Measurements from ENCODE around the gene TRIM26.
"Not testable (repeated sequence)": the region's sequence is repeated elsewhere in the genome, so short reads cannot be mapped to it uniquely, and the experiment has no call there.

The TRIM26 gene

DNA sequence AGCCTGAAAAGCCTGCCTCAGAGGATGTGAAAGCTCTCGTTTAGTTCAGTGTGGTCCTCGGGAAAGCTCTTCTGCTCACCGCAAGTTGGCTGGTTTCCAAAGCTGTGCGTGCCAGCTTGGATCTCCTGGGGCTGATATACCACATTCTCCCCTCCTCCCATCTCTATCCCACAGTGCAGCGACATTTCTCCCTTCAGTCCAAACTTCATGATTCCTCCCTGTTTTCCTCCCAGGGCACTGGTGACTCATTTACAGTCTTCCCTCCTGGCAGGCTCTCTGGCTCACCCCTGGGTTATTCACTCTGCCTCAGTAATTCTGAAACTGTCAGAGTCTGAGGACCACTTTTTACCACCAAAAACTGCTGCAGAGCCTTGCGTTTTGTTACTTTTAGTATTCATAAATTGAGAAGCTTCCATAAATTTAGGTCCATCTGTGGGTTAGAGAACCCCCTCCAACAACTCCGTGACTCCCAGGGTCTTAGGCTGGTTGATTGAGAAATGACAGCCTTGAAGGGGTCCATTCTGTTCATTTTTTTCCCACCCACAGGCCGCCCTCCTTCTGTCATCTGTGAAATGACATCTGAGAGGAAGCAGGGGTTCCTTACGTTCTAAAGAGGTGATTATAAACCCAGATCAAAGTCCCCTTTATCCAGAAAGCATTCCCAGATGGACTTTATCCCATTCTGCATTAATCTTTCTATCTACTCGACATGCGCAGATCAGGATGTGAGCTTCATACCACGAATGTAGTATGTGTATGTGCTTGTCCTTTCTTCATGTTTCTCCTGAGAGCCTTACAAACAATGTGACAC, 58.3 kb downstream of the TRIM26 start:
- DNase-seq (ENCODE audit: low read depth in 2 of 2, low spot score in 1 of 2) = no peak

DNA sequence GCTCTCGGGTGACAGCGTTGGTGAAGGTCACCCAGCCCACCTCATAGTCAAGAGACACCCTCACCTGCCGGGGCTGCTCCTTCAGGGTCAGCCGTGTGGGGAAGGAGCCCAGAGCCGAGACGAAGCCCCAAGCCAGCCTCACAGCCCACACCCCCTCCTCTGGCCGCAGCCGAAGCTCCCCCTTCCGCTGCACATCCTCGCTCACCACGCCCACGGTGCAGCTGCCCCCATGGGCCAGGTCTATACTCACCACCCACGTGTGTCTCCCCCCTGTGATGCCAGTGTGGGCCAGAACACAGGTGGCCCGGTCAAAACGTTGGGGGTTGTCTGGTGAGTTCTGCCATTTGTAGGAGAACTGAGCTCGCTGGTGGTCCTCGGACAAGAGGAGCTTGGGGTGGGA, 59.1 kb downstream of the TRIM26 start:
- no peak for DNase-seq (ENCODE audit: low read depth in 2 of 2, low spot score in 1 of 2)

DNA sequence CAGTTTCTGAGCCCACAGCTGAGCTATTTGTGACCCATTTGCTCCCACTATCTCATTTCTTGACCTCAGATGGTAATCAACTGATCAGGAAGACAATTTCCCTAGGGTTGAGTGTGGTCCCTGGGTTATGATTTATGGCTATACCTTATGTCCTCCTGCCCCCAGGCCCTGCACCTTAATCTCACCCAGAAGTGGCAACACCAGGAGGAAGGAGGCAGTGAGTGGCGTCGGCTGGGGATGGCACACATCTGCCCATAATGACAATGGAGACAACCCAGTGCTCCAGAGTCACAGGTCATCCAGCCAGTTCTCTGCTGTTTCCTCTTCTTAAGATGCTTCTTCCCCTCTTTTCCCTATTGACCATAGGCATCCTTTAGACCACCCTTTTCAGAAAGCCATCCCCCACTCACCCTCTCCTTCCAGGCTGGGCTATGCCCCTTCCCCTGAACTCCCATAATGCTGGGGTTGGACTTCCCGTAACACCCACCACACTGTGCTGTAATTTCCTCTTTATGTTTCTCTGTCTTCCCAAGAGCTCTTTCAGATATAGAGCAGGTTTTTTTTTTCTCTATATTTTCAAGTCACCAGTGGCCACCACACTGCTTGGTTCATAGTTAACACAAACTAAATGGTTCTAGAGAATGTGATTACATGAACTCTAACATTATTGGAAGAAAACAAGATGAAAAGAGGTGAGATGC, 60.1 kb downstream of the TRIM26 start:
- no peak for DNase-seq (ENCODE audit: low read depth in 2 of 2, low spot score in 1 of 2)

DNA sequence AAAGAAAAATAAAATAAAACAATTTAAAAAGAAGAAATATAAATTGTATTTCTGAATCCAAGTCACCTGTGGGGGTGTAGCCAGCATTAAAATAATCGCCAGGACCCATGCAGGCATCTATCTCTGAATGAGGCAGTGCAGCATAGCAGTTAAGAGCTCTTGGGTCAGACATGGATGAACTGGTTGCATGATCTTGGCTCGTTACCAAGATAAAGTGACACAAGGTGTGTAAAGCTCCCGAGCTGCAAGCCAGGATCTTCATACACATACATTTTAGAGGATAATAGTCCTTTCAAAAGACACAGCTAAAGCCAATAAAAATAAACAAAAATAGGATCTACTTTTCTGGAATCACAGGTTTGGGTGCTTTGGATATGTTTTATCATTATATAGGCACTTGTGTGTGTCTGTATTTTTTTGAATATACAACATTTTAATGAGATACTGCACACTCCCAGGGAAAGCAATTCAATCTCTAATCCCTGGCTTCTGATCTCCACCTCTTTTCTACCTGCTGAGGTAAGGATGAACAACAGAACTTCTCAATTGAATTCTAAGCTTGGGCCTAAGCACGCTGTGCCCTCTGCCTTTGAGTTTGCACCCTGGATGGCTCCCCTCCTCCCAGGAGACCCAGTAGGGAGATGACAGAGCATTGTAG, 61.1 kb downstream of the TRIM26 start:
- no peak for DNase-seq (ENCODE audit: low read depth in 2 of 2, low spot score in 1 of 2)

DNA sequence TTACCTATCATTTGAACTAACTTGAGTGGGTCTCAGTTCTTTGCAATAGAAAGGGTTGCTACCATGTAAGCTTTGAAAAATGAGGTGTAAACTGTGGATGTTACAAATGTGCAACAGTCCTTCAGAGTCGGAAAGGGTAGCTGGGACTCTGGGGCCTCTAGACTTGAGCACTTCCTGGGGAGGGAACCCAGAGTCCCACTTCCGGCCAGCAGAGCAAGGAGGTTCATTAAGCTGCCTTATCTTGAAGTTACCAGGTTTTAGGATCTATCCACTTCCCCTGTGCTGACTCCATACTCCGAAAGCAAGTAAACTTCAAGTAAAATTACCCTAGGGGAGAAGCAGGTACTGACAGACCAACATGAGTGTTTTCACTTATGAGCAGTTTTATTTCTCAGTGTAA, 61.6 kb downstream of the TRIM26 start:
- DNase-seq (ENCODE audit: low read depth in 2 of 2, low spot score in 1 of 2) = no peak

DNA sequence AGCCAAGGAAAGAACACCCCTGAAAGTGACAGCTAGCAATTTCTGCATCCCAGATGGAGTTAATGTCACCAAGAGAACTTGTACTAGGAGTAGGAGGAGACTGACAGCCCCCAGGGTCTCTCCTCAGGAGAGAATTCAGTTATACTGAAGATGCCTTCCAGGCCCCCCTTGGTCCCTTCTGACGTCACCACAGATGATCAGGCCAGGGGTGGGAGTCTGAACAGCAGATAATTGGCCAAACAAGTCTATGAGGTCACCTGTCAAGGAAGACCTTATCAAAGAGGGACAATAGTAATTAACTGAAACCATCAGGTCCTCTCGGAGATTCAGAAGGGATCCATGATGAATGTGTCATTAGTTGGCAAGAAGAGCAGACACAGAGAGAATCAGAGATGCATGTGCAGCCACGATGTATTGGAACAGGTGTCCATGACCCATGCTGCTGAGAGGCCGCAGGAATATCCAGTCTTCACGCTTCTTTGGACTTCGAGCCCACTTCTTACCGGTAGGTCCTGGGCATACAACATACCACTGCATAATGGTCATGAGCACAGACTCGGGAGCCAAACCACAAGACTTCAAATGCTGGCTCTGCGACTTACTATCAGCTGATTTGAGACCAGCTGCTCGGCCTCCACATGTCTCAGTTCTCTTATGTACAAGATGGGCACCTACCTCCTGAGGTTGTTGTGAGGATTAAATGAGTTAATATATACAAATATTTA, 62.4 kb downstream of the TRIM26 start:
- no peak for DNase-seq (ENCODE audit: low read depth in 2 of 2, low spot score in 1 of 2)

DNA sequence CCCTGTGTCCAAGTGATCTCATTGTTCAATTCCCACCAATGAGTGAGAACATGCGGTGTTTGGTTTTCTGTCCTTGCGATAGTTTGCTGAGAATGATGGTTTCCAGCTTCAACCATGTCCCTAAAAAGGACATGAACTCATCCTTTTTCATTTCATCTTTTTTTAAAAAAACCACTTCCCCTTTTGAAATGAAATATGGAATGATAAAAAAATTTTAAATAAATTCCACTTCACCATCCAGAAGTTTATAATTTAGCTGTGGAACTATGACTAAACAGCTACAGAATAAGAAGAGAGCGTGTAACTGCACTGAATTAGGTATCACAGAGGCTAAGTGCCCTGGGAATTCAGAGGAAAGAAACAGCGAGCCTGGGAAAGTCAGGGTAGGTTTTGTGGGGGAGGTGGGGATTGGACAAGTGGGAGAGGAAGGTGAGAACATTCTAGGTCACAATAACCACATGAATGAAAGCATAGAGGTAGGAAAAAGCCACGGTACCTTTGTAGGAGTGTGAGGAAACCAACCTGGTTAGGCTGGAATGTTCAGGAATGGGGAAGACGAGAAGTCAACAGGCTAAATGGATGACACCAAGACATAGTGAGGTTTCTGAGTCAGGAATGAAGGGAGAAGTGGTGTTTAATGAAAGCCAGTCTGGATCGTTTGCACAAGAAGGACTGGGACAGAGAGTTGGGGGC, 63.2 kb downstream of the TRIM26 start:
- DNase-seq (ENCODE audit: low read depth in 2 of 2, low spot score in 1 of 2) = no peak

DNA sequence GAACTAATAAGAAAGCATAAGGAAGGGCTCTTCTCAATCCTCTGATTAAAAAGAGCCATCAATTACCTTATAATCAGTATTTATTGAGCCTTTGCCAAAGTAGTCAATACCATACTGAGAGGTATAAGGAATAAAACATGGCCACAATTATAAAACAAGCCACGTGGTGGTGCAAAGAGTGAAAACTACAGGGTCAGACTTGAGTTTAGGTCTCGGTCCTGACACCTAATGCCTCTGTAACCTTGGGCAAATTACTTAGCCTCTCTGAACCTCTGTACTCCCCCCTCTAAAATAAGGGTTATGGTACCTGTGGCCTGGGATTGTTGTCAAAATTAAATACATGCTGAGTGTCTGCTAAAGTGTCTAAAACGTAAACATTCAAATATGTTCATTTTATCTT, 64.0 kb downstream of the TRIM26 start:
- no peak for DNase-seq (ENCODE audit: low read depth in 2 of 2, low spot score in 1 of 2)

DNA sequence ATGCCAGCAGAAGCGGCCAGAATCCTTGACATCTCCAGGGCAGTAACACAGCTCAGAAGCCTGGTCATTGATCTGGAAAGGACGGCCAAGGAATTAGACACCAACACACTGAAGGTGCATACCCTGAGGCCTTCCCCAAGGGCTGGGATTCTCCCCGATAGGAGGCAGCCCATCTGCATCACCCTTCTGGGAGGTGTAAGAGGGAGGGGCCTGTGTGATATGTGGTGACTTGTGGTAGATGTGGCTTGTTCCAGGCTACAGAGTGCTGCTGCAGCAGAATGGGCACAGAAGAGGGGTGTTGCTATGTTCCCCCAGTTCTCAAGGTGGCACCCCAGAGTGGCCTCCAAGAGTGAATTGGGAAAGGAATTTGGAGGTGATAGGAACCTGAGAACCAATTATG, 66.1 kb downstream of the TRIM26 start:
- DNase-seq (ENCODE audit: low read depth in 2 of 2, low spot score in 1 of 2) = no peak

DNA sequence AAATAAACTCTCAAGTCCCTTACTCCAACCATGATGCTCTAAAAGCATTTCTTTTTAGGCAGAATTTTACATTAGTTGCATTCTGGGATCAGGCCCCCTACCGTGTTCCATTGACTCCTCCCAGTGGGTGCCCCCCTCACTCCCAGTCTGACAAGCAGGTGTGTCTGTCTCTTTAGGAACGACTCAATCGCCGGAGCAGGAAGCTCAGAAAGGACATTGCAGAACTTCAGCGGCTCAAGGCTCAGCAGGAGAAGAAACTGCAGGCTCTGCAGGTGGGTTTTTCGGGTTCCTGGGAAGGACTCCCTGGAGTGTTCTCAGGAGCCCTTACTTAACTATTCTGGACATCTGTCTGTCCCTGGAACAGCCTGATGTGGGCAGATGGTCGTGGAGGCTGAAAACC, 67.4 kb downstream of the TRIM26 start:
- no peak for DNase-seq (ENCODE audit: low read depth in 2 of 2, low spot score in 1 of 2)

DNA sequence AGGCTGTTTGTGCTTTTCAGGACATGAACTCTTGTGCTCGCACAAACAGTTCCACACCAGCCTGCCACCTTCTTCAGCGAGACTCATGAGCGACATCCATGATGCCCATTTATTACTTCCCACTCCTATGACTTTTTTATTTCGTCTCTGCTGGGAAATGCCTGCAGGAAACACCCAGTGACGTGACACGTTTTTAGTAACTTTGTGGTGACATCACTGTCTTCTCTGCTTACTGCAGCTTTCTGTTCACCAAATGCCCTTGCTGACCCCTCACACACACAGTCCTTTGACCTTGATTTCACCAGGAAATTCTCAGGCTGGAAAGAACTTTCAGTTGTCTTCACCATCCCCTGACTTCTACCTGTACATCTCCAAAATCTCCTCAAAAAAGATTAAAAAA, 68.4 kb downstream of the TRIM26 start:
- DNase-seq (ENCODE audit: low read depth in 2 of 2, low spot score in 1 of 2) = no peak

DNA sequence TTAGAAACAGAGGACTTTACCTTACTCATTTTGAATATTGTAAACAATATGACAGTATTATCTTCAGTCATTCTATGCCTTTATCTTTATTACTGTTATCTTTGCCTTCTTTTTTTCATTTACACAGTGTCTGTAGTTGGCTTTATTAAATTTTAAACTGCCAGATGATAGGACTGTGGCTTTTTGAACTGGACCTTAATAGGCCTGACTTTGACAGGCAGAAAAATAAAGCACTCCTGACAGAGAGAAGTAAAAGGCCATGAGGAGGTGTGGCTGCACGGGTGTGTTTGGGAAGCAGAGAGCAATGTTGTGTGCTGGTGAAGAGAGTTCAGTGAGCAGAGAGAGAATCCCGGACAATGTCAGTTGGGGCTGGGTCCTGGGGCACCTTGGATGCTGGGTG, 69.4 kb downstream of the TRIM26 start:
- no peak for DNase-seq (ENCODE audit: low read depth in 2 of 2, low spot score in 1 of 2)

DNA sequence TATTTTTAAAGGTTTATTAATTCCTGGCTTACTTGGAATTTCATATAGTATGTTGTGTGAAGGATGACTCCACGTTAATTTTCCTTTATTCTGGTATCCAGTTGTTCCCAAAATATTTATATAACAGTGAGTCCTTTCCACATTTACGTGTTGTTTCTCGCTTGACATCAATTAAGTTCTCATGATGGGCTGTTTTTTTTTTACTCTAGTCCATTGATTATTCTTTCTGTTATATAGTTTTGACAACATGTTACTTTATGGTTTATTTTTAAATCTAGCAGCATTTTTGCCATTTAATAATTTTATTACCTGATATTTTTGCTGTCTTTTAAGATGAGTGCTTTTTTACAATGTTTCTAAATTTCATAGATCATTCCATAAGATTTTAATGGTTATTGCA, 70.5 kb downstream of the TRIM26 start:
- DNase-seq (ENCODE audit: low read depth in 2 of 2, low spot score in 1 of 2) = no peak

DNA sequence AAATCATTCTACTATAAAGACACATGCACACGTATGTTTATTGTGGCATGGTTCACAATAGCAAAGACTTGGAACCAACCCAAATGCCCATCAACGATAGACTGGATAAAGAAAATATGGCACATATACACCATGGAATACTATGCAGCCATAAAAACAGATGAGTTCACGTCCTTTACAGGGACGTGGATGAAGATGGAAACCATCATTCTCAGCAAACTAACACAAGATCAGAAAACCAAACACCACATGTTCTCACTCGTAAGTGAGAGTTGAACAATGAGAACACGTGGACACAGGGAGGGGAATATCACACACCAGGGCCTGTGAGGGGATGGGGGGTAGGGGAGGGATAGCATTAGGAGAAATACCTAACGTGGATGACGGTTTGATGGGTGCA, 73.0 kb downstream of the TRIM26 start:
- DNase-seq (ENCODE audit: low read depth in 2 of 2, low spot score in 1 of 2) = not testable (repeated sequence)

DNA sequence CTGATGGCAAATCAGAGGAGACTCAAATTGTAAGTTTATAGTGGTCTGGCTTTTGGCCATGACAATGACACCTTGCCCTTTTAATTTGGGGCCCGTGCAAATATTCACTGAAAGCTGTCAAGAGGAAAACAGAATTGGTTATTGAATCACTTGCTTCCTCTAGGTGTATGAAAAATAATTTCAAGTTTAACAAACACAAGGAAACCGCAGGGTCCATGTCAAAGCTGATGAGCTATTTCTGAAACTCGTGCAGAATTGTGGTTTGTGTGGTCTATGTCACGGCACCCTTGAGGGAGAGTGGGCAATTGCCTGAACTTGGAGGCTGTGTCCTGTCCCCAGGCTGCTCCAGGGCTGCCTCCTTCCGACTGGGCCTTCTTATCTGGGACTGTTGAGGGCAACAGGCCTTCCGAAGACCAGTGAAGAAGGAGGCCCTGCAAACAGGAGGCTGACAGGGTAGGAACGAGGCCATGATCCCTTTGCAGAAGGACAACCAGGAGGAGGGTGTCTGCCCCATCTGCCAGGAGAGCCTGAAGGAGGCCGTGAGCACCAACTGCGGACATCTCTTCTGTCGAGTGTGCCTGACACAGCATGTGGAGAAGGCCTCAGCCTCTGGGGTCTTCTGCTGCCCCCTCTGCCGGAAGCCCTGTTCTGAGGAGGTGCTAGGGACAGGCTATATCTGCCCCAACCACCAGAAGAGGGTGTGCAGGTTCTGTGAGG, 76.5 kb downstream of the TRIM26 start:
- DNase-seq (ENCODE audit: low read depth in 2 of 2, low spot score in 1 of 2) = no peak

DNA sequence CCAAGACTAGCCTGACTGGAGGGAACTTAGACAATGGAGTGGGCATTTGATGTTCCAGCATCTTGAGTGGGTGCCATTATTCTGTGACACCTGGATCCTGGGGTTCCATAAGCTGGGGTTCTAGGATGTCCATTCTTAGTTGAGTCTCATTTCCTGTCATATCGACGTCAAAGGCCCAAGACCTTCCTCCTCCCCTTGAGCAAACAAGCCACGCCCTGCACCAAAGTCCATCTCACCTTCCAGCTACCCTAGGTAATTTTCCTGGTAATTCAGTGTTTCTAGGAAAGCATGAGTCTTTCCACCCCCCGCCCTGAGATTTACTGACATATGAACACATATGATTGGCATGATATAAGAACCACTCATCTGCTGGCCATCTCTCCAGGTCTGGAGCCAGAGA, 77.4 kb downstream of the TRIM26 start, which contains the start of gene TRIM40:
TSS of gene TRIM40 (plus strand) at position 384 of the 400 bp plus-strand sequence. CDS start 897 bp downstream, outside the sequence.
- no peak for DNase-seq (ENCODE audit: low read depth in 2 of 2, low spot score in 1 of 2)

DNA sequence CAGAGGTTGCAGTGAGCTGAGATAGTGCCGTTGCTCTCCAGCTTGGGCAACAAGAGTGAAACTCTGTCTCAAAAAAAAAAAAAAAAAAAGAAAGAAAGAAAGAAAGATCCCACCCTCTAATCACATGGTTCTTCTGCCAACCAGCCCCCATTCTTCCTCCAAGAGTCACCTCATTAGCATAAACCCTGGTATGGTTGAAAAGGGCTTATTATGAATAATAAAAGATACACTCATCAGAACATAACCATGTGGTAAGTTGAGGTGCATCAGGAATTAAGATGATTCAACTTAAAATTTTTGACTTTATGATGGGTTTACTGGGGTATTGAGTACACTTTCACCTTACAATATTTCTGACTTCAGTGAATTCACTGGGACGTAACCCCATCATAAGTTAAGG, 78.1 kb downstream of the TRIM26 start:
- DNase-seq (ENCODE audit: low read depth in 2 of 2, low spot score in 1 of 2) = no peak
